IPS DF 4.7 (cell line): ENCODE measurements around the gene DCC.

ENCODE experiments used
- DNase-seq: peaks from one replicate; pipeline ENCODE4 v3.0.0-alpha.2; 2013; ENCODE audit warnings: low spot score; ENCODE audit errors: extremely low read depth

The DCC gene

GRCh38 chr18:52582061-52582460, 242.1 kb downstream of the DCC start:
- DNase-seq: no peak

- DNase-seq: no peak
Measured at GRCh38 chr18:52582516-52582915, 242.5 kb downstream of the DCC start.

GRCh38 chr18:52588931-52589330, 248.9 kb downstream of the DCC start:
- DNase-seq: no peak

- no peak for DNase-seq
Measured at GRCh38 chr18:52596748-52597435, 256.9 kb downstream of the DCC start.

- DNase-seq: no peak
Measured at GRCh38 chr18:52598921-52599320, 258.9 kb downstream of the DCC start.

GRCh38 chr18:52602820-52603219, 262.8 kb downstream of the DCC start:
- DNase-seq: no peak

- no peak for DNase-seq
Measured at GRCh38 chr18:52605345-52605744, 265.3 kb downstream of the DCC start.

GRCh38 chr18:52607985-52608384, 268.0 kb downstream of the DCC start:
- no peak for DNase-seq

GRCh38 chr18:52610451-52611115, 270.6 kb downstream of the DCC start:
- DNase-seq: no peak

- no peak for DNase-seq
Measured at GRCh38 chr18:52612406-52612805, 272.4 kb downstream of the DCC start.

- DNase-seq: no peak
Measured at GRCh38 chr18:52615321-52615720, 275.3 kb downstream of the DCC start.

GRCh38 chr18:52615943-52616342, 275.9 kb downstream of the DCC start:
- DNase-seq: no peak

GRCh38 chr18:52617931-52618330, 277.9 kb downstream of the DCC start:
- no peak for DNase-seq

GRCh38 chr18:52620926-52621439, 281.0 kb downstream of the DCC start:
- no peak for DNase-seq

- no peak for DNase-seq
Measured at GRCh38 chr18:52624702-52625101, 284.7 kb downstream of the DCC start.

- no peak for DNase-seq
Measured at GRCh38 chr18:52636536-52636935, 296.5 kb downstream of the DCC start.

- no peak for DNase-seq
Measured at GRCh38 chr18:52648201-52648600, 308.2 kb downstream of the DCC start.

GRCh38 chr18:52652391-52652790, 312.4 kb downstream of the DCC start:
- no peak for DNase-seq

- no peak for DNase-seq
Measured at GRCh38 chr18:52657043-52657805, 317.2 kb downstream of the DCC start.

GRCh38 chr18:52667463-52668065, 327.6 kb downstream of the DCC start:
- no peak for DNase-seq

GRCh38 chr18:52670896-52671295, 330.9 kb downstream of the DCC start:
- DNase-seq: no peak

GRCh38 chr18:52678034-52678433, 338.0 kb downstream of the DCC start:
- DNase-seq: no peak
